HG02678 (cell line): ENCODE data around the gene PRKN.

Experiments
- ATAC-seq: cut with Tn5 transposase; IDR thresholded peaks from one replicate; pipeline ENCODE4 v1.9.1; 2021; ENCODE audit warnings: mild to moderate bottlenecking, moderate library complexity; ENCODE audit not compliant: unreplicated experiment

Gene PRKN

DNA sequence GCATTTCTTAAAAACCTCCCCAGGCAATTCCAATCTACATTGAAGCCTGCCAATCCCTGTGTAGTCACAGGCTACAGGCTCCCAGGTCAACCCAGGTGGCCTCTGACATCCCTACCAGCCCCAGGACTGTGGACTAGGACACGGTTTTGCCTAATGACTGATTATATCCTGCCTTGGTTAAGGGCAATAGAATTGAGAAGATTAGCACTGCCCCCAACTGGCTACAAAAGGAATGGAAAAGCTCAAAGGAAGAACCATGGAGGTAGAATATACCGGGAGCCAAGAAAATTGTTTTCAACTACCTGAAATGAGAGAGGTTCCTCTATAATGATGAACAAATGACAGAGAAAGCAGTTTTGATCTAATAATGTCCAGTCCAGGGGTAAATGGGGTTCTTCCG, 1032.6 kb downstream of the PRKN start:
- no peak for ATAC-seq

DNA sequence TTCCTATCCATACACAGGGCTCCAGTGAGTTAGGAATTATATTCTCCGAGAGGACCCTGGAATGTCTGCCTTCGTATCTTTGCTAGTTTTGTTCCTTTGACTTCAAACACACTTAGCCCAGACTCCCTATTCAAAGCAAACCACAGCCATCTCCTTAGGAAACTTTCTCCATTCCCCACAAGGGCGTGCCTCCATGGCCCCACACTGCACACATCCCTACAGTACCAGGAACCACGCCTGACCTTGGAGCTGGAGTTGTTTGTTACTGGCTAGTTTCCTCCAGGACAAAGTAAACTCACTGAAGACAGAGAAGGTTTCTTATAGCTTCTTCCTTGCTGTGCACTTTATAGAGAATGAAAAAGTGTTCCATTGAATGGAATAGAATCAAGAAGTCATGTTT, 1040.9 kb downstream of the PRKN start:
- no peak for ATAC-seq

DNA sequence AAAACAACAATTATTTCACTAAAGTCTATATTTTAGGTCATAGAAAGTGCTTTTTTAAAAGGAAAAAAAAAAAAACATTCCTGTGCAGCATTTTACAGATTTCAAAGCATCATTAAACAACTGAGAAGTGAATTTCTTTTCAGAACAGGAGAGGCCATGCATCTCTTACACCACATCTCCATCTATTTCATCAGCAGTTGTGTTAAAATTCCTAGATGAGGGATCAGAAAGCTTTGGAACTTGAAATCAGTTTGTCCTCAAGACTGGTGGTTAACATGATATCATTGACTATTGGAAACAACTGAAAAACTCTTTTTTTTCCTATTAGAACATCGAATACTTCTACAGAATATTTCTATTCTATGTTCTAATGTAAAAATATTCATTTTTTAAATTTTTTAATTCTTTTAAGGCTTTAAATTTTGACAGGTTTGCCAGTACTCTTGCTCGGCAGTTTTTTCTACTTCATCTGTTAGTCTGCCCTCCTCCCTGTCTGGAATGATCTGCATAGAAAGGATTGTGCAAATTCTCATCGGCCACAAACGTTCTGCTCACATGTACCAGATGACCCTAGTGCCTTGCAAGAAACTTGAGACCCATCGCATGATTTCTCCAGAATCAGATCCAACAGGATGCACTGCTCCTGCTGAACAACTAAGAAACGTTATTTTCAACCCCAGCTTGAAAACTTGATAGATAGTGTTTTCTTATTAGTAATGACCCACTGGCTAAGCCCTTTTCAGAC, 1042.7 kb downstream of the PRKN start:
- ATAC-seq, result no peak

DNA sequence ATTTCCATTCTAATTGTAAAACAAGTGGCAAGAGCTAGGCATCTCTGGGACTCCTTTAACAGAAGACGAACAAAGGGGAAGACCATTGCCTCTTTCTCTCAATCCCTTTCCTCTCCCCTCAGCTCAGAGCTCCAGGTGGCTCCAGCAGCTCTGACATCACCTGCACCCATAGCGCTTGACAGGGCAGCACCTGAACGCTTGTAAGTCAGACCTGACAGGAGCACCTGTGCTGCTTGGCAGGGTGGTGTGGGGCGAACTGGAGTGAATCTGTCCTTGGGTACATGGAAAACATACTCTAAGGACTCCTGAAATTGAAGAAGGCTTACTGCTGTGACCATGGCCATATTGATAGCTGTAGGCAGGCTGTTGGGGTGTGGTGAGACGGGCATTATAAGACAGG, 1044.2 kb downstream of the PRKN start:
- ATAC-seq, result no peak

DNA sequence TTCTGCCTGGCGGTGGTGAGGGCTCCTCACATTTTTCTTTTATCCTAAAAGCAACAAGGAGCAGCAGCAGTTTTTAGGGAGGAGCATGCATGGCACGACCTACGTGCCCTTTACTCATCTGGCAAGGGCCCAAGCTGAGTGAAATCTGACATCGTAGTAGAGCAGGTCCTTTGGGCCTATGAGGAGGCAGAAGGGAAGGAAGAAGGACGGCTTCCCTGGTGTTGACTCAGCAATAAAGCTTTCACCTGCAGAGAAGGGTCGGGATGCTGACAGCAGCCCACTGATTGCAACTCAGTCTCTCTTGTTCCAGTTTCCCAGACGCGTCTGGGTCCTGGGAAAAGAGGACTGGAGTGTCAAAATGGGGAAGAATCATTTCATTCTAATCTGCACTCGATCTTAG, 1044.6 kb downstream of the PRKN start:
- no peak for ATAC-seq

DNA sequence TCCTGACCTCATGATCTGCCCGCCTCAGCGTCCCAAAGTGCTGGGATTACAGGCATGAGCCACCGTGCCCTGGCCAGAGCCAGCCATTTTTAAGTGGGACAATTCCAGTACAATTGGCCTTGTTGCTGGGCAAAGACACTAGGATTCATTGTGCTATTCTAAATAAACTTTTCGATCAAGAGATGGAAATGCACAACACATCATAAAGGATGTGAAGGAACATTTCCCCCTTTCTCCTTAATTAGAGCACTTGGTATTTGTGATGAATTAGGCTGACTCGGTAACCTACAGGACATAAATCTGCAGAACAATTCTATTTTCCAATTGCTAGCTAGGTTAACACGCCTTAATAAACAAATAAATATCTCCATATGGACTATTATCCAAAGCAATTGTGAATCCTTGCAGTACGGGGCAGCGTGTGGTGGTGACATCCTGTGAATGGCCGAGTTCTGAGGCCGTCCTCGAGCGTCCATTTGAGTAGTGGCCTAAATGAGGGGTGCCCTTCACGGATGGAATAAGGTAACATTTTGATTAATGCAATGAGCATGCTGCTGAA, 1047.5 kb downstream of the PRKN start:
- ATAC-seq, result no peak

DNA sequence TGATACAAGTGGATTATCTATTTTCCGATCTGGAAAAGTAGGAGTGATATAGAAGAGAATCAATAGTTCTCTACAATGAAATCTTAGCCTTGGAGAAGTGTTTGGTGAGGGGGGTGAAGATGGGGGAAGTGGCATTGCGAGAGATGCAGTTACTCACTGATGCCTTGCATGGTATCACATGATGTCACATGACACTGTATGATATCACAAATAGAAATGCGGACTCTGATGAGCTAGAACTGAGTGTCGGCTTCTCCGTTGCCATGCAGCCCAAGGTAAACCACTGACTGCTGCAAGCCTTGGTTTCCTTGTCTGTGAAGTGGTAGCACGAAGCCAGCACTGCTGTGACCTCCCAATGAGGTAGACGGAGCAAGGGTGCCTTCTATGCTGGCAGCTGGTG, 1050.4 kb downstream of the PRKN start:
- no peak for ATAC-seq

DNA sequence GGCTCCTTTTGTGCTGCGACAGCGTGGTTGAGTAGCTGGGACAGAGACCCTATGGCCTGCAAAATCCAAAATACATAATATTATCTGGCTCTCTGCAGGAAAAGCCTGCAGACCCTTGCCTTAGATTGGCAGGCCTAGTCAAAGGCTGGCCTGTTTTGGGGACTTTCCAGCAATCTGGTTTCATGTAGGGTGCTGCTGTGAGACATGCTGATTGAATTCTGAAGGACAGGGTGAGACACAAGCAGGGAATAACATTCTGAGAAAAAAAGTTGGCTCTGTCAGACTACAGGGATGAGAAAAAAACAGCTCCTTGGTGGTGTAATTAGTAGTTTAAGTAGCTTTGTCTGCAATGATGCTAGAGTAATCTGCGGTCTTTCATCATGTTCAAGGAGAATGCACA, 1051.0 kb downstream of the PRKN start:
- no peak for ATAC-seq

DNA sequence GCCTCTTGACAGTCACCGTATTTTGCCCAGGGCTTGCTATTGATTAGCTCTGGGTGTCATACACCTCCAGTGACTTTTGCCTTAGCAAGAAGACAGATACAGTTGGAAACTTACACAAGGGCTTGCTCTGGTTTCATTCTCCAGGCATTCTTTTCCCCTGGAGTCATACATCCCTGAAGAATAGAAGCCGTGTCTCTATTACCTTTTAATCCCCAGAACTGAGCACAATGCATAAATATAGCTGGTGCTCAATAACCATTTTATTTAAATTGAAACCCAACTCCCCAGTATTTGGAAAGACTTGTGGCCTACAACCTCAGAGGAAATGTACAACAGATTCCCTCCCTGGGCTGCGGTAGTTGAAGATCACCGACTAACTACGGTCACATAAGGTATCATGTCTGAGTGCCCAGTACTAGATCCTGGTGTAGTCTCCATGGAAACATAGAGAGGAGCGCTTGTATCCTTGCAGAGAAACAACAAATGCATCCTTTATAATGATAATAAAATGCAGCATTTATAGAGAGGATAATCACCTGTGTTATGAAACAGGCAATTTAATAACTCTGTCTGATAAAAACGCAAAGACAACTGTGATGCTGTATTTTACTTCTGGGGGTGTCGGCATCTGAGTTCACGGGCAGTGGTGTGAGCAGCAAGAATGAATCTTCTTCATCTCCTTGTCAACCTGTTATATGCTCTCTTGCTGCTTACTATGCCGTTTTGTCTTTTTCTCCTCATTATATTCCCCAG, 1052.5 kb downstream of the PRKN start:
- ATAC-seq, result no peak

DNA sequence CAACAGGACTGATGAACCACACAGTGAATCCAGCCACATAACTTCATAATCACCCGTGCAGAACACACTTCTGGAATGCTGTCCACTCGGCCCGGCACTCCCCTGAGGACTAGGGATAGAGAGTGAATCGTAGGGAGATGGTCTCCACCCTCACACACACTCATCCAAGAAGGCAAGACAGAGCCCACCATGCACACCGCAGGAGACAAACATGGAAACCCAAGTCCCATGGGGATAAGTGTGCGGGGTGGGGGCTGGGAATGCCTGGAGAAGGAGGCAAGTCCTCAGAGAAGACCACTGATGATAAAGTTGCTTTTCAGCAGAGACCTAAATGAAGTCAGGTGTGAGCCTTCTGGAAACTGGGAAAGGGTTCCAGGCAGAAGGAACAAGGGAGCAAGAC, 1054.5 kb downstream of the PRKN start:
- no peak for ATAC-seq

DNA sequence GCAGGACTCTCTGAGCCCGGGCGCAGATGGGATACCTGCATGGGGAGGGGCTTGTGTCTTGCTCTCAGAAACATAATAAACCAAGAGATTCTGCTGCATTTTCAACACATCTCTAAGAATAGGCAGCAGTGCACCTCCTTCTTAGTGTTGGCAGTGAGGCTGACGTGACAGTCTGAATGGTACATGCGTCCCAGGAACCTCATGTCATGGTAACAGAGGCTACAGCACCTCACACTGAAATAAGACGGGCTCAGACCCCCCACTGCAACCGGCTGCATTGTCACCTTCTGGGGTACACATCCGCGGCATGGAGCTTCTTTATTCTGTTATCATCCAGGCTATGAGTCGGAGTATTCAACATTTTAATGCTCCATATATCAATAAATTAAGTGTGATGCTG, 1056.4 kb downstream of the PRKN start:
- ATAC-seq, result no peak

DNA sequence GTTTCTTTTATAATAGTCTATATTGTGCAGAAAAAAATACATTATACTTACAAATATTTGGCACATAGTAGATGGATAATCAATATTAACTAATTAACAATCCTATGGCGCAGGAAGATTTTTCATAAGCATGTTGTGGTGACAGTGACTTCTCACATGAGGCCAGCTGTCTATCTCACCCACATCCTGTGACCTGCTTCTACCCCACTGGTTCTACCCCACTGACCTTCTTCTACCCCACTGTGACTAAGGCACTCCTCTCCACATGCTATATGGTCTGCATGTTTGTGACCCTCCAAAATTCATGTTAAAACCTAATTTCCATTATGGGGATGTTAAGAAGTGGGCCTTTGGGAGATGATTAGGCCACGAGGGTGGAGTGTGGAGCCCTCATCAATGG, 1058.9 kb downstream of the PRKN start:
- ATAC-seq, result no peak

DNA sequence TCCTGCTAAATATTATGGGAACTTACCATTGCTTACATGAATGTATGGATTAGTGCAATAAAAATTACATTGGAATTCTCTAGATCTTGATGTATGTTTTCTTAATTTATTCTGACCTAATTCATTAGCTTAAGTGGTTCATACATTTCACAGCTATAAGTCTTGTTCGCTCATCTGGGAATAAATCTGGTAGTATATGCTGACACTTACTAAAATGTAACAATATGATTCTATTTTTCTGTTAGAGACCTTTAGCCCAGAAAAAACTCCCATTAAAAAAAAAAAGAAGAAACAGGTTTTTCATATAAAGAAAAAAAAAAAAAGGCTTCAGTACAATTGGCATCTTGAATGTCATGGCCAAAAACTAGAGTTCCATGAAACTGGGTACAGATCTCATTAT, 1059.6 kb downstream of the PRKN start:
- ATAC-seq, result no peak

DNA sequence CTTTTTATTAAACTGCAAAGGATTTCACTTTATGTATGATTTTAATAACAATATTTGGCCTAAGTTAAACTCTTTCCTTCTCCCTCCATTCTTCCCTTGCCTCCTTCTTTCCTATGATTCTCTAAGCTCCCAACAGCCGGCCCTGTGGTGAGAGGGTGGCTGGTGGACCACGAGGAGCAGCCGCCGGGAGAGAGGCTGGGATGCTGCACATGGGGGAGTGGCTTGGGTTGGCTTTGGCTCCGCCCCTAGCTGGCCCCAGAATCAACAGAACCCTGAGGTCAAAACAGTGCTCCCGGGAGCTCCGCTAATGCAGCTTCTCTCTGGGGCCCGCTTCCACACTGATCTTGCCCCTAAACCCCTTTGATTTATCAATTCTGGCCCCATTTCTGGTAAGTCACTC, 1063.9 kb downstream of the PRKN start:
- ATAC-seq, result no peak

DNA sequence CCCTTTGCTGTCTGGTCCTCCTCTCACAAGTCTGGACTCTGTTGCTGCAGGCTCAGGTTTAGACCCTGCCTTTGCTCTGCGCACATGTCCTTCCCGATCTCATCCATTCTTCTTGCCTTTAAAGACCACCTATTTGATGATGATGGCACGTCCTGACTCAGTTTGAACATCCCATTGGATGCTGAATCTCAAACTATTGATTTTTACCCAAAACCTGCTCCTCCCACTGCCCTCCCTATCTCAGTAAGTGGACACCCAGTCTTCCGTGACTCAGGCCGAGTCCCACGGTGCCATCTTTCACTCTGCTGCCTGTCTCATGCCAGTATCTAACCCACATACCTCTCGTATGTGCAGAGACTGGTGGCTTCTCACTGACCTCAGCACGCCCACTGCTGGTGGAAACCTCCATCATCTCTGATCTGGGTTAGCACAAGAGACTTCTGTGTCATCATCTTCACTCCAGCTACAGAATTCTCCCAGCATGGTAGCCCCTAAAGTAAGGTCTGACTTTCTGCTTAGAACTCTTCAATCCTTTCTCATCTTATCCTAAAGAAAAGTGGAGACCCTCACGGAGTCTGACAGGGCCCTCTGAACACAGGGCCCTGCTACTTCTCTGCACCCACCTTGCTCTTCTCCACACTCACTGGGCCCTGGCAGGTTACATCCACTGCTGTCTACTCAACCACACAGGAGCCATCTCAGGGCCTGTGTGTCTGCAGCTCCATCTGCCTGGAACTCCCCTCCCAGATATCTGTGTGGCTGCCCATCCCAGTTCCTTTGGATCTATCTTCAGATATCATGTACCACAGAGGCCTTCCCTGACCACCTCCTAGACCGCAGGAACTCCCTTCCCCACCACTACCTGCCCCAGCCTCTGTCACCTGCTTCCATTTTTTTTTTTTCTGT, 1066.6 kb downstream of the PRKN start:
- ATAC-seq, result no peak

DNA sequence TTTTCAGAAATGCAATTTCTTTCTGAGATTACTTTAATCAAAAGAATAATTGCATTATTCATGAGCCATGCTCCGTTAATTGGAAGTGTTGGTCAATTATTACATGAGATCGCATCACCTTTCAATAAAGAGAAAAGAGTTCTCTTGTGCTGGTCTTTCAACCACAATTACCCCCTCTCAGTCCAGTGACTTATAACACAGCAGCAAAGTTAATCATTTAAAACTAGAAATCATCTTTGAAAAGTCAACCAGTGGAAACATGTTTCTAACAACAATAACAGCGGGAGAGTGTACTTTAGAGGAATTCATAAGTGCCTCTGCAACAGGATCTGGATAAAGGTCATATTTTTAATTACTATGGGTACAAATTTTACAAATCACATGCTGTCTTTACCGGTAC, 1069.4 kb downstream of the PRKN start:
- no peak for ATAC-seq

DNA sequence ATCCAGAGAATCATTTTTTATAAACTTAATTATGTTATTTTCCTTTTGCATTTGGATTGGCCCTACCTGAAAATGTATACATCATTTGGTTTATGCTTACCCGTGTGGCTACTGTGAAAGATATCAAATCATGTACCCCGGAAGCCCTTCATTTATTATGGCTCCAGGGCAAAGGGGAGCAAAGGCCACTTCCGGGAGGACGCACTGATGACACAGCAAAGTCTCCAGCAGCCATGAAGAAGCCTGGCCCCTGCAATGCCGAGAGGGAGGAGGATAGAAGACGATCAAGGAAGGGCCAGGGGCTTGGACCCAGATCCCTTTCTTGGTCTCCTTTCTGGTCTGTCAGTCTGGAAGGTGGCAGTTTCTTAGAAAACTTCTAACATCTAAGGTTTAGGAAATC, 1073.4 kb downstream of the PRKN start:
- ATAC-seq, result no peak

DNA sequence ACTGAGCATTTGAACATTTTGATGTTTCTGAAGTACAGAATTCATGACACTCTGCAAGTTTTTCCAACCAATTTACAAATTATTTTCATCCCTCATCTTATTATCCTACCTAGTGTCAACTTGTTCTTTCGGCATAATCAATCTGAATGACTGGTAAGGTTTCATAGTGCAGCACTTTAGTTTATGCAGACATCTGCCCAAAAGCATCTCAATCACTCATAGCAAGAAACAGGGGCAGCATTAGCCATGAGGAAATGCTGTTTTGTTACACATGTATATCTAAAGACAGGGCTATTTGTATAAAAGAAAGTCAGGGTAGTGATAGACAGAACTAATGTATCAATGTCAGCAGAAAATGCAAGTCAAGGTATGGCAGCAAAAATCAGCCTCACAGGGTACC, 1075.6 kb downstream of the PRKN start:
- no peak for ATAC-seq

DNA sequence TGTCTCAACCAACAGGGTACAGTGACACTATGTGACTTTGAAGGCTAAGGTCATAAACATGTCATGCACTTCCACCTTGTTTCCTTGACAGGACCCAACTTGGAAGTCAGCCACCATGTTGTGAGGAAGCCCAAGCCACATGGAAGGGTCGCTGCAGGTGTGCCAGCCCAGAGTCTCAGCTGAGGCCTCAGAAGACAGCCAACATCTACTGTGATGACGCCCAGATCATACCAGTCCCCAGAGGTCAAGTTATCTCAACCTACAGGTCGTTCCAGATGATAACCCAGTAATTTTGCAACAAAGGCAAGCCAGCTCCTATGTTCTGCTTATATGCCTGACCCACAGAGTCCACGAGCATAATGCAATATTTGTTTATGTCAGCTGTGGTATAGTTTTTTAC, 1077.7 kb downstream of the PRKN start:
- no peak for ATAC-seq

DNA sequence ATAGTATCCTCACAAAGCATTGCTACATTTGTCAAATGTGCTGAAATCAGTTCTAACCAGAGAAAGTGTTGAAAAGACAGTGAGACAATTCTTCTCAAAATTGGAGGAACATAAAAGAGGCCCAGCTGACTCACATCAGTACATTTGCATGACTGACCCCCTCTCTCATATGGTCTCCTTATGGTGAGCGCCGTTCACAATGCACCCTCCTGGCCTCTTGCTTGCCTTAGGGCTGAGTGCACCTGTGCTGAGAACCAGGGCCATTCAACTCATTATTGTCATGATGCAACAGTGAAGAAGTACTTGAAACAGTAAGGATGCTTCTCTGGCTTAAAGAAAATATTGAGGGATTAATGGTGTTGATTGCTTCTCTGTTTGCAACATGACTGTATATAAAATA, 1078.5 kb downstream of the PRKN start:
- ATAC-seq, result no peak

DNA sequence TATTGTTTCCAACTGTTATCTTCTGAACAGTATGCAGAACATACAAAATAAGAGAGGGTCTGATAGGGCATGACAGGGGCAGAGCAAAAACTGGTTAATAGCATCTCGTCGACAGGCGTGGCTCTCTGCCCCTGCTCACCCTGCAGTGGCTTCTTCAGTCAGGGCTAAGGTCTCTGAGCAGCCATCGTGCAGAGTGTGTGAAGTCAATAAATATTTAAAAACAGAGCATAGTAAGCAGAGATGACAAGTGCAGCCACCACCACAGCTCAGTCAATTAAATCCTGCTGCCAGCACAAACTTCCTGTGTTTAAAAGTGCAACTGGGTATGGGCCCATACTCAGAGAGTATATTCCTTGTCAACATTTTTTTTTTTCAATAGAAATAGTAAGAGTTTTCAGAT, 1080.3 kb downstream of the PRKN start:
- ATAC-seq, result no peak
